A549 (cell line): ENCODE results near the gene IL1RAP.

ENCODE experiments used
- CHD2 ChIP-seq: fragments of 150-350 bp; IDR thresholded peaks from 2 replicates; pipeline ENCODE4 v1.6.1; 2014; ENCODE audit warnings: low read length; ENCODE audit not compliant: partially characterized antibody
- EP300 ChIP-seq, 2 experiments: fragments of >200 bp; sonication (Bioruptor Twin); formaldehyde crosslinking; IDR thresholded peaks; 2 replicates in 1 of 2; 3 replicates in 1 of 2; pipeline ENCODE4 v1.6.1; 2016 to 2017
- POLR2A ChIP-seq: IDR thresholded peaks from 2 replicates; pipeline ENCODE4 v1.6.1; 2012; ENCODE audit warnings: mild to moderate bottlenecking, low read length
- RAD21 ChIP-seq, 2 experiments: fragments of >200 bp in 1 of 2; sonication (Bioruptor Twin) in 1 of 2; formaldehyde crosslinking in 1 of 2; IDR thresholded peaks in 1 of 2; conservative IDR thresholded peaks in 1 of 2; 2 replicates in 1 of 2; 3 replicates in 1 of 2; pipeline ENCODE4 v1.6.1; 2012 to 2018; ENCODE audit warnings: inconsistent platforms in 1 of 2
- RCOR1 ChIP-seq: fragments of 150-350 bp; IDR thresholded peaks from 2 replicates; pipeline ENCODE4 v1.6.1; 2014; ENCODE audit warnings: antibody characterized with exemption, low read length, low read depth
- RFX5 ChIP-seq: fragments of 450-650 bp; IDR thresholded peaks from 2 replicates; pipeline ENCODE4 v1.7.1; 2014; ENCODE audit warnings: antibody characterized with exemption, mild to moderate bottlenecking, moderate library complexity
- TF ChIP-seq, protein P1 (sequence below): fragments of 200-600 bp; sonication (generic); IDR thresholded peaks from 2 replicates; pipeline ENCODE4 v1.6.1; 2016; ENCODE audit warnings: antibody characterized with exemption, mild to moderate bottlenecking, moderate library complexity
- TF ChIP-seq, protein P2 (sequence below): fragments of >200 bp; sonication (Bioruptor Twin); formaldehyde crosslinking; IDR thresholded peaks from 3 replicates; pipeline ENCODE4 v1.5.1; 2016
- TF ChIP-seq, protein P3 (sequence below): fragments of >200 bp; sonication (Bioruptor Twin); formaldehyde crosslinking; IDR thresholded peaks from 3 replicates; pipeline ENCODE4 v1.6.1; 2016

DNA sequence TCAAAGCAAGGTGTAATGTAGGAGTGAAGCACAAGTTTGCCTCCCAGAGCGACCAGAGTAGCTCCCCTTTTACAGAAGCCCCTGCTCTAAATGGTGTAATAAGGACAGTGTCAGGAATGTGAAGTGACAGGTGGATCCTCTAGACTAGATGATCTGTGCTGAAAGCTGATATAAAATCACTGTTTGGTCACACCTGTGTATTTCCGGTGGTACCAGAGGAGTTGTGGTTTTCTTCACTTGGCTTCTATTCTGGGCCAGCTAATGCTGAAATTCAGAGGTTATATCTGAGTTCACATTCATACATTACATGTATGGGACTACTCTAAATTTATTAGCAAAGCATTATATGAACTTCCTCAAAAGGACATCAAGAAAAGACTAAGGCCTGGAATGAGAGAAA is 117.4 kb downstream of the IL1RAP start:
- TF ChIP-seq, protein P1, sequence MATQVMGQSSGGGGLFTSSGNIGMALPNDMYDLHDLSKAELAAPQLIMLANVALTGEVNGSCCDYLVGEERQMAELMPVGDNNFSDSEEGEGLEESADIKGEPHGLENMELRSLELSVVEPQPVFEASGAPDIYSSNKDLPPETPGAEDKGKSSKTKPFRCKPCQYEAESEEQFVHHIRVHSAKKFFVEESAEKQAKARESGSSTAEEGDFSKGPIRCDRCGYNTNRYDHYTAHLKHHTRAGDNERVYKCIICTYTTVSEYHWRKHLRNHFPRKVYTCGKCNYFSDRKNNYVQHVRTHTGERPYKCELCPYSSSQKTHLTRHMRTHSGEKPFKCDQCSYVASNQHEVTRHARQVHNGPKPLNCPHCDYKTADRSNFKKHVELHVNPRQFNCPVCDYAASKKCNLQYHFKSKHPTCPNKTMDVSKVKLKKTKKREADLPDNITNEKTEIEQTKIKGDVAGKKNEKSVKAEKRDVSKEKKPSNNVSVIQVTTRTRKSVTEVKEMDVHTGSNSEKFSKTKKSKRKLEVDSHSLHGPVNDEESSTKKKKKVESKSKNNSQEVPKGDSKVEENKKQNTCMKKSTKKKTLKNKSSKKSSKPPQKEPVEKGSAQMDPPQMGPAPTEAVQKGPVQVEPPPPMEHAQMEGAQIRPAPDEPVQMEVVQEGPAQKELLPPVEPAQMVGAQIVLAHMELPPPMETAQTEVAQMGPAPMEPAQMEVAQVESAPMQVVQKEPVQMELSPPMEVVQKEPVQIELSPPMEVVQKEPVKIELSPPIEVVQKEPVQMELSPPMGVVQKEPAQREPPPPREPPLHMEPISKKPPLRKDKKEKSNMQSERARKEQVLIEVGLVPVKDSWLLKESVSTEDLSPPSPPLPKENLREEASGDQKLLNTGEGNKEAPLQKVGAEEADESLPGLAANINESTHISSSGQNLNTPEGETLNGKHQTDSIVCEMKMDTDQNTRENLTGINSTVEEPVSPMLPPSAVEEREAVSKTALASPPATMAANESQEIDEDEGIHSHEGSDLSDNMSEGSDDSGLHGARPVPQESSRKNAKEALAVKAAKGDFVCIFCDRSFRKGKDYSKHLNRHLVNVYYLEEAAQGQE, result no peak
- TF ChIP-seq RFX5, result no peak
- no peak for TF ChIP-seq RAD21 (conservative IDR thresholded peaks at IDR 0.05 in 1 of 2, IDR thresholded peaks at IDR 0.05 in 1 of 2)
- TF ChIP-seq, protein P2, sequence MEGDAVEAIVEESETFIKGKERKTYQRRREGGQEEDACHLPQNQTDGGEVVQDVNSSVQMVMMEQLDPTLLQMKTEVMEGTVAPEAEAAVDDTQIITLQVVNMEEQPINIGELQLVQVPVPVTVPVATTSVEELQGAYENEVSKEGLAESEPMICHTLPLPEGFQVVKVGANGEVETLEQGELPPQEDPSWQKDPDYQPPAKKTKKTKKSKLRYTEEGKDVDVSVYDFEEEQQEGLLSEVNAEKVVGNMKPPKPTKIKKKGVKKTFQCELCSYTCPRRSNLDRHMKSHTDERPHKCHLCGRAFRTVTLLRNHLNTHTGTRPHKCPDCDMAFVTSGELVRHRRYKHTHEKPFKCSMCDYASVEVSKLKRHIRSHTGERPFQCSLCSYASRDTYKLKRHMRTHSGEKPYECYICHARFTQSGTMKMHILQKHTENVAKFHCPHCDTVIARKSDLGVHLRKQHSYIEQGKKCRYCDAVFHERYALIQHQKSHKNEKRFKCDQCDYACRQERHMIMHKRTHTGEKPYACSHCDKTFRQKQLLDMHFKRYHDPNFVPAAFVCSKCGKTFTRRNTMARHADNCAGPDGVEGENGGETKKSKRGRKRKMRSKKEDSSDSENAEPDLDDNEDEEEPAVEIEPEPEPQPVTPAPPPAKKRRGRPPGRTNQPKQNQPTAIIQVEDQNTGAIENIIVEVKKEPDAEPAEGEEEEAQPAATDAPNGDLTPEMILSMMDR, result no peak
- TF ChIP-seq, protein P3, sequence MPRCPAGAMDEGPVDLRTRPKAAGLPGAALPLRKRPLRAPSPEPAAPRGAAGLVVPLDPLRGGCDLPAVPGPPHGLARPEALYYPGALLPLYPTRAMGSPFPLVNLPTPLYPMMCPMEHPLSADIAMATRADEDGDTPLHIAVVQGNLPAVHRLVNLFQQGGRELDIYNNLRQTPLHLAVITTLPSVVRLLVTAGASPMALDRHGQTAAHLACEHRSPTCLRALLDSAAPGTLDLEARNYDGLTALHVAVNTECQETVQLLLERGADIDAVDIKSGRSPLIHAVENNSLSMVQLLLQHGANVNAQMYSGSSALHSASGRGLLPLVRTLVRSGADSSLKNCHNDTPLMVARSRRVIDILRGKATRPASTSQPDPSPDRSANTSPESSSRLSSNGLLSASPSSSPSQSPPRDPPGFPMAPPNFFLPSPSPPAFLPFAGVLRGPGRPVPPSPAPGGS, result no peak
- TF ChIP-seq POLR2A, result no peak
- no peak for TF ChIP-seq EP300 (IDR thresholded peaks at IDR 0.05)
- no peak for TF ChIP-seq RCOR1
- TF ChIP-seq CHD2, result no peak
